Prostate gland (tissue), 2 donors: Measurements from ENCODE around the gene ARHGAP40. TPM values are rescaled to one million over a fixed set of nuclear protein-coding genes. Genes with fewer than 3 reads are reported as not detected.

ENCODE experiments used
- DNase-seq: peaks from one replicate; pipeline ENCODE4 v3.0.0-alpha.2; 2019; ENCODE audit warnings: low spot score
- H3K27ac ChIP-seq, 2 donors: fragments of 200-600 bp; sonication (generic); 2 replicates each; pipeline ENCODE4 v1.5.1; 2017 to 2019
- H3K27me3 ChIP-seq: fragments of 200-600 bp; sonication (generic); replicated peaks from 2 replicates; pipeline ENCODE4 v1.5.1; 2019; ENCODE audit not compliant: insufficient read depth
- H3K36me3 ChIP-seq, 2 donors: fragments of 200-600 bp; sonication (generic); 1 replicate in 1 of 2; 2 replicates in 1 of 2; pipeline versions ENCODE4 v1.5.1 to v1.8.1; 2017 to 2019
- H3K4me1 ChIP-seq: fragments of 200-600 bp; sonication (generic); replicated peaks from 2 replicates; pipeline ENCODE4 v1.5.1; 2019
- H3K4me3 ChIP-seq, 2 donors: fragments of 200-600 bp; sonication (generic); 2 replicates each; pipeline ENCODE4 v1.5.1; 2017 to 2019
- H3K9me3 ChIP-seq: fragments of 200-600 bp; sonication (generic); 2 replicates; pipeline ENCODE4 v1.5.1; 2017
- POLR2A ChIP-seq: fragments of 450-650 bp; IDR thresholded peaks from one replicate; pipeline ENCODE4 v1.6.1; 2016; ENCODE audit warnings: antibody characterized with exemption, mild to moderate bottlenecking
- POLR2AphosphoS5 ChIP-seq: sonication (generic); formaldehyde crosslinking; IDR thresholded peaks from one replicate; pipeline ENCODE4 v1.6.1; 2017; ENCODE audit warnings: antibody characterized with exemption
- WGBS: methylation state at CpG from one replicate; pipeline ENCODE4 v1.1.5; 2018; 5-methylcytosine and 5-hydroxymethylcytosine counted together
- intact Hi-C: fragments of 100-400 bp; cut with DNase I; formaldehyde crosslinking; loops from one replicate; pipeline ENCODE4 v1.14.2; 2022
- total RNA-seq, 2 donors: library from RNA; depleted of rRNA; stranded (reverse); fragments of >200 nt; gene quantifications; one replicate each; pipeline ENCODE4 v1.1.0, GENCODE V29; 2016
- TF ChIP-seq, protein P1 (sequence below), 4 experiments: fragments of 200-600 bp in 2 of 4; fragments of 450-650 bp in 2 of 4; sonication (generic) in 2 of 4; IDR thresholded peaks; 1 replicate in 3 of 4; 2 replicates in 1 of 4; pipeline ENCODE4 v1.5.1; 2016 to 2019; ENCODE audit warnings: antibody characterized with exemption in 4 of 4, mild to moderate bottlenecking in 2 of 4, moderate library complexity in 2 of 4

Gene ARHGAP40
- total RNA-seq, 2 donors from 2014 or later, result 0.85 to 4.5 TPM

DNA sequence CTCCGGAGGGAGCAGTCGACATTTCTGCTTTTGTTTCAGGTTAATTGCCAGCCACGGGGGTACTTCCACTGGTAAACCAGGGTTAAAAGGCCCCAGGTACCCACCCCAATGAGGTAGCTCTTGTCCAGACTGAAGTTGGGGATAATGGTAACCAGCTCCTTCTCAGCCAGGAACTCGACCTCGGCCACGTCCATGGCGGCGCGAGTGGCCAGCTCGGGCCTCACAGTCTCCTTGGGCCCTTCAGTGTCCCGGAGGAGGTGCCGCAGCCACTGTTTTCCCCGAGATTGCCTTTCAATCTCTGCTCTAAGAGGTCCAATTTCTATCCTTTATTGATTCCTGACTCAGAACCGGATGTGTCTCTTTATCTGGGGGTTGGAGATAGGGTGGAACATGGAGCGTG, 13.7 kb downstream of the ARHGAP40 start:
- DNase-seq, result no peak
- Histone ChIP-seq H3K36me3 (no peaks in the 10 kb centered on the region), H3K27me3 (no peaks in the 10 kb centered on the region), H3K27ac (no peak overlapping the region), H3K9me3 (no peaks in the 10 kb centered on the region), H3K4me1 (no peaks in the 10 kb centered on the region), H3K4me3 (no peak overlapping the region)
- 90% methylated on average over 15 of the region's 15 CpGs for WGBS
- intact Hi-C loops, result no loop called here
- TF ChIP-seq, protein P1, sequence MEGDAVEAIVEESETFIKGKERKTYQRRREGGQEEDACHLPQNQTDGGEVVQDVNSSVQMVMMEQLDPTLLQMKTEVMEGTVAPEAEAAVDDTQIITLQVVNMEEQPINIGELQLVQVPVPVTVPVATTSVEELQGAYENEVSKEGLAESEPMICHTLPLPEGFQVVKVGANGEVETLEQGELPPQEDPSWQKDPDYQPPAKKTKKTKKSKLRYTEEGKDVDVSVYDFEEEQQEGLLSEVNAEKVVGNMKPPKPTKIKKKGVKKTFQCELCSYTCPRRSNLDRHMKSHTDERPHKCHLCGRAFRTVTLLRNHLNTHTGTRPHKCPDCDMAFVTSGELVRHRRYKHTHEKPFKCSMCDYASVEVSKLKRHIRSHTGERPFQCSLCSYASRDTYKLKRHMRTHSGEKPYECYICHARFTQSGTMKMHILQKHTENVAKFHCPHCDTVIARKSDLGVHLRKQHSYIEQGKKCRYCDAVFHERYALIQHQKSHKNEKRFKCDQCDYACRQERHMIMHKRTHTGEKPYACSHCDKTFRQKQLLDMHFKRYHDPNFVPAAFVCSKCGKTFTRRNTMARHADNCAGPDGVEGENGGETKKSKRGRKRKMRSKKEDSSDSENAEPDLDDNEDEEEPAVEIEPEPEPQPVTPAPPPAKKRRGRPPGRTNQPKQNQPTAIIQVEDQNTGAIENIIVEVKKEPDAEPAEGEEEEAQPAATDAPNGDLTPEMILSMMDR (IDR thresholded peaks at IDR 0.05), result no peak
- TF ChIP-seq POLR2A (no peak), POLR2AphosphoS5 (no peak)

DNA sequence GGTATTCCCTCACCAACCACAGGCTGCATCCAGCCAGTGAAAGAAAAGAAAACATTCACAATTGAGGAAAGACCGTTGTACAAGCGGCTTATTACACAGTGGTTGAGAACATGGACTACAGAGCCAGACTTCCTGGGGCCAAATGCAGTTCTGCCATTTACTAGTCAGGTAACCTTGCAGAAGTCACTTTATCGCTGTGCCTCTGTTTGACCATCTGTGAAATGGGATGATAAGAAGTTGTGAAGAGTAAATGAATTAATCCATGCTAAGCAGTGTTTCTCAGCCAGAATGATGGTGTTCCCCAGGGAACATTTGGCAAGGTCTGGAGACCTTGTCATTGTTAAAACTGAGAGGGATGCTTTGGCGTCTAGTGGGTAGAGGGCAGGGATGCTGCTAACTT, 14.8 kb downstream of the ARHGAP40 start:
- DNase-seq, result no peak
- Histone ChIP-seq H3K4me3 (no peak overlapping the region), H3K27ac (no peak overlapping the region), H3K9me3 (no peaks in the 10 kb centered on the region), H3K4me1 (no peaks in the 10 kb centered on the region), H3K36me3 (no peaks in the 10 kb centered on the region), H3K27me3 (no peaks in the 10 kb centered on the region)
- TF ChIP-seq, protein P1 (IDR thresholded peaks at IDR 0.05), result no peak
- TF ChIP-seq POLR2A, result no peak
- TF ChIP-seq POLR2AphosphoS5, result no peak
- 92% methylated on average over 4 of the region's 4 CpGs for WGBS
- intact Hi-C loops, result no loop called here

DNA sequence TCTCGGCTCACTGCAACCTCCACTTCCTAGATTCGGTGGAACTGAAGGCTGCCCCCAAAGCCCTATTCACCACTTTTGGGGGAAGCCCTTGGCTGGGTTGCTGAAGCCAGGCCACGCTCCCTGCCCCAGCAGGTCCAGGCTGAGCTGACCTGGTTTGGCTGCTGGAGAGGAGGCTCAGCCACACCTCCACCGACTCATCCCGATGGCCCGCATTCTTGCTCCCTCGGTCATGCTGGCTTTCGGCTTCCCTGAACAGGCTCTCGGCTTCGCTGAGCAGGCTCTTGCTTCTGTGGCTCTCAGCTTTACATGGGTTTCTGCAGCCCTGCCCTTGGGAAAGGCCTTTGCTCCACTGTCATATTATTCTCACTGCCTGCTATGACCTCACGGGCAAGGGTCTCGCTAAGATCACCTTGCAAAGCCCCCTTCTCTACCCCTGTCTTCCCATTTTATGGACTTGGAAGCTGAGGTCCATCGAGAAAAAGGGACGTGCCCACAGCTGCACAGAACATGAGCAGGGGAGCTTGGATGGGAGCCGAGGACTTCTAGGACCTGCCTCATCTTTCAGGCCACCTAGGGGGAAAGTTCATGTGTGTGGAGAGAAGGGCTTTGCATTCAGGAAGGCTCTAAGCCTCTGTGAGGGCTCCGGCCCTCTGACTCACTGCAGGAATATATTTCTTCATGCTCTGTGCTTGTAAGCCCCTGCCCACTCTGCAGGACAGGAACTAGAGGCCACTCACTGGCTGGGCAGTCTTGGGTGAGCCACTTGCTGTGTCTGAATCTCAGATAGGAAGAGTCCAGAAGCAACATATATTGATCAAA, 15.6 kb downstream of the ARHGAP40 start:
- H3K4me3 ChIP-seq, result no peak overlapping the region
- no peaks in the 10 kb centered on the region for H3K9me3 ChIP-seq
- TF ChIP-seq POLR2AphosphoS5 (no peak), POLR2A (no peak)
- TF ChIP-seq, protein P1 (IDR thresholded peaks at IDR 0.05), result no peak
- 77% methylated on average over 16 of the region's 16 CpGs for WGBS
- H3K4me1 ChIP-seq, result no peaks in the 10 kb centered on the region
- no peak for DNase-seq
- intact Hi-C loops, result no loop called here
- H3K27me3 ChIP-seq, result no peaks in the 10 kb centered on the region
- H3K27ac ChIP-seq, result no peak overlapping the region
- H3K36me3 ChIP-seq, result no peaks in the 10 kb centered on the region

DNA sequence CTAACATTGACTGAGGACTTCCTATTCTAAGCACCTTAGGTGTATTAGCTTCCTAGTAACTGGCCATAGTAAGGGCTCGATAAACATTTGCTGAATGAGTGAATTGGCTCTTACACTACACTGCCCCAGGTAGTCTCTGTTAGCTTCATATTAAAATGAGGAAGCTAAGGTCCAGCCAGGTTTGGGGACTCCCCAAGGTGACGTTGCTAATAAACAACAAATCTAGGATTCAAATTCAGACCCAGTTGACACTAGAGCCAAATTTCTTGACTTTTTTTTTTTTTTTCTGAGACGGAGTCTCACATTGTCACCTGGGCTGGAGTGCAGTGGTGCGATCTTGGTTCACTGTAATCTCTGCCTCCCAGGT, 16.2 kb downstream of the ARHGAP40 start:
- no peak overlapping the region for H3K4me3 ChIP-seq
- no peaks in the 10 kb centered on the region for H3K9me3 ChIP-seq
- no peaks in the 10 kb centered on the region for H3K27me3 ChIP-seq
- no peaks in the 10 kb centered on the region for H3K36me3 ChIP-seq
- intact Hi-C loops, result no loop called here
- no peak for DNase-seq
- no peaks in the 10 kb centered on the region for H3K4me1 ChIP-seq
- WGBS, result 87% methylated on average over 4 of the region's 4 CpGs
- TF ChIP-seq, protein P1 (IDR thresholded peaks at IDR 0.05), result no peak
- no peak for TF ChIP-seq POLR2A
- no peak for TF ChIP-seq POLR2AphosphoS5
- no peak overlapping the region for H3K27ac ChIP-seq

DNA sequence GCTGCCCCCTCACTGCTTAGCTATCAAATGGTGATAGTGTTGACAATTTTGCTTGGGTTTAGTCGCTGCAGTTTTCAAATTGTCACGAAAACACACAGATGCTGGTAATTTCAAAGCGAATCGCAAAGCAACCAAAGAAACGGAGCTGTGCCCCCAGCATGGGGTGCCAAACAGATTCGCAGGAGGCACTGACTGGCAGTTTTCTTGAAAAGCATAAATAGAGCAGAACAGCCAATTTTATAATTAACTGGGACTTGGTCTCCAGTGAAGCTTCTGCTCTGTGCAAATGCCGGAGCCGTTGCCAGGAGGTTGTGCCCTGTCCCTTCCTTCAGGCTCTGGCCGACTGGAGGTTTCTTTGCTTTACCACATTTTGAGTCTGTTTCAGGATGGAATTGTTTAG, 18.8 kb downstream of the ARHGAP40 start:
- DNase-seq, result no peak
- no peaks in the 10 kb centered on the region for H3K36me3 ChIP-seq
- H3K27me3 ChIP-seq, result no peaks in the 10 kb centered on the region
- intact Hi-C loops, result no loop called here
- 70% methylated on average over 9 of the region's 9 CpGs for WGBS
- no peaks in the 10 kb centered on the region for H3K4me1 ChIP-seq
- no peak overlapping the region for H3K4me3 ChIP-seq
- no peak overlapping the region for H3K27ac ChIP-seq
- H3K9me3 ChIP-seq, result no peaks in the 10 kb centered on the region
- TF ChIP-seq, protein P1 (IDR thresholded peaks at IDR 0.05), result no peak
- TF ChIP-seq POLR2AphosphoS5 (no peak), POLR2A (no peak)
